BLaER1 (cell line): ENCODE results near the gene OSBP.
A peak's percentile ranks its signal among the peaks of the same experiment; 100 is the strongest.

Experiments used
- H3K27ac ChIP-seq: shearing (Covaris generic); formaldehyde crosslinking; 2 replicates; pipeline ENCODE4 v1.8.1; 2022
- H3K27me3 ChIP-seq: shearing (Covaris generic); formaldehyde crosslinking; 2 replicates; pipeline ENCODE4 v1.8.1; 2022
- H3K36me3 ChIP-seq: shearing (Covaris generic); formaldehyde crosslinking; 2 replicates; pipeline ENCODE4 v1.8.1; 2022
- H3K4me1 ChIP-seq: shearing (Covaris generic); formaldehyde crosslinking; 2 replicates; pipeline ENCODE4 v1.8.1; 2022
- H3K4me2 ChIP-seq: shearing (Covaris generic); formaldehyde crosslinking; 2 replicates; pipeline ENCODE4 v1.8.1; 2022
- H3K4me3 ChIP-seq: shearing (Covaris generic); formaldehyde crosslinking; 2 replicates; pipeline ENCODE4 v1.8.1; 2022
- H3K9ac ChIP-seq: shearing (Covaris generic); formaldehyde crosslinking; 2 replicates; pipeline ENCODE4 v1.8.1; 2022
- H3K9me3 ChIP-seq: shearing (Covaris generic); formaldehyde crosslinking; 2 replicates; pipeline ENCODE4 v1.8.1; 2022
- H4K20me1 ChIP-seq: shearing (Covaris generic); formaldehyde crosslinking; 2 replicates; pipeline ENCODE4 v1.8.1; 2022
- Cebpa-rat ChIP-seq: shearing (Covaris generic); IDR thresholded peaks from 2 replicates; pipeline ENCODE4 v1.8.1; 2022

The OSBP gene

GRCh38 chr11:59615637-59616395 lies at the start of gene OSBP:
Gene OSBP (minus strand): TSS chr11:59615774. CDS start chr11:59615664, 110 bp downstream.
- no peak for TF ChIP-seq Cebpa-rat
- H4K20me1 ChIP-seq = peaks cover 45% of the 10 kb centered on the region
- H3K36me3 ChIP-seq = peaks cover 17% of the 10 kb centered on the region; the same call in 1 of the 2 replicates
- H3K4me2 ChIP-seq = peak within 1 kb of the TSS; percentile 95
- no peaks in the 10 kb centered on the region for H3K9me3 ChIP-seq
- H3K27me3 ChIP-seq = no peaks in the 10 kb centered on the region
- peak within 1 kb of the TSS; percentile 93 for H3K9ac ChIP-seq
- peak within 1 kb of the TSS; percentile 87 for H3K27ac ChIP-seq
- H3K4me3 ChIP-seq = peak within 1 kb of the TSS; percentile 98
- peaks cover 42% of the 10 kb centered on the region for H3K4me1 ChIP-seq

- no peaks in the 10 kb centered on the region for H3K9me3 ChIP-seq
- no peak for TF ChIP-seq Cebpa-rat
- H3K4me3 ChIP-seq = no peak overlapping the region
- H4K20me1 ChIP-seq = peaks cover 72% of the 10 kb centered on the region
- no peaks in the 10 kb centered on the region for H3K4me1 ChIP-seq
- no peaks in the 10 kb centered on the region for H3K27me3 ChIP-seq
- no peak overlapping the region for H3K4me2 ChIP-seq
- no peak overlapping the region for H3K27ac ChIP-seq
- H3K36me3 ChIP-seq = peaks cover 95% of the 10 kb centered on the region
- H3K9ac ChIP-seq = no peak overlapping the region
These were observed 45.0 kb upstream of the OSBP start for GRCh38 chr11:59660621-59661020.

DNA sequence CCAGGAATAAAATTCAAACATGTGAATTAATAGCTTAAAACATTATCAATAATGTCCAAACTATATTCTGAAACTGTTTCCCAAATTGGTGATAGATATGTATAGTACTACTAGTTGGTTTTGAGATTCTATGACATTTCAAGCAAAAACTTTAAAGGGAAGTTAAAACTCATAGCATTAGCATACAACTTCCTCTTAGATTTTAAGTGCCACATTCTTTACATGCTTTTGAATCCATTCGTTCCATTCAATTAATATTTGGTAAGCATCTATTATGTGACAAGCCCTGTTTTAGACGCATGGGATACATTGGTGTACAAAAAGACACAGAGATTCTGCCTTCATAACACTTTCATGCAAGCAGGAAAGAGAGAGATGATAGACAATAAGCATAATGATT lies 44.4 kb upstream of the OSBP start:
- no peak overlapping the region for H3K4me3 ChIP-seq
- peaks cover 95% of the 10 kb centered on the region for H3K36me3 ChIP-seq
- H3K27ac ChIP-seq = no peak overlapping the region
- H4K20me1 ChIP-seq = peaks cover 70% of the 10 kb centered on the region
- no peak for TF ChIP-seq Cebpa-rat
- H3K27me3 ChIP-seq = no peaks in the 10 kb centered on the region
- H3K4me1 ChIP-seq = no peaks in the 10 kb centered on the region
- no peak overlapping the region for H3K4me2 ChIP-seq
- no peaks in the 10 kb centered on the region for H3K9me3 ChIP-seq
- H3K9ac ChIP-seq = no peak overlapping the region

DNA sequence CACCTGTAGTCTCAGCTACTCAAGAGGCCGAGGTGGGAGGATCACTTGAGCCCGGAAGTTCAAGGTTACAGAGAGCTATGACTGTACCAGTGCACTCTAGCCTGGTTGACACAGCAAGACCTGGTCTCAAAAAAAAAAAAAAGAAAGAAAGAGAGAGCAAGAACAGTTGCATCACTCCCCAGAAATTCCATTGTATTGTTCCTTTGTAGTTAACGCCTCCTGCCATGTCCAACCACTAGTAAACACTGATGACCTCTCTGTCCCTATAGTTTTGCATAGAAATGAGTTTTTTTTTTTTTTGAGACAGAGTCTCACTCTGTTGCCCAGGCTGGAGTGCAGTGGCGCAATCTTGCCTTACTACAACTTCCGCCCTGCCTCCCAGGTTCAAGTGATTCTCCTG lies 42.5 kb upstream of the OSBP start:
- no peak for TF ChIP-seq Cebpa-rat
- Histone ChIP-seq H3K27me3 (no peaks in the 10 kb centered on the region), H3K9ac (no peak overlapping the region), H3K4me2 (no peak overlapping the region), H4K20me1 (peaks cover 63% of the 10 kb centered on the region), H3K36me3 (peaks cover 95% of the 10 kb centered on the region), H3K27ac (no peak overlapping the region), H3K4me1 (no peaks in the 10 kb centered on the region), H3K9me3 (no peaks in the 10 kb centered on the region), H3K4me3 (no peak overlapping the region)

DNA sequence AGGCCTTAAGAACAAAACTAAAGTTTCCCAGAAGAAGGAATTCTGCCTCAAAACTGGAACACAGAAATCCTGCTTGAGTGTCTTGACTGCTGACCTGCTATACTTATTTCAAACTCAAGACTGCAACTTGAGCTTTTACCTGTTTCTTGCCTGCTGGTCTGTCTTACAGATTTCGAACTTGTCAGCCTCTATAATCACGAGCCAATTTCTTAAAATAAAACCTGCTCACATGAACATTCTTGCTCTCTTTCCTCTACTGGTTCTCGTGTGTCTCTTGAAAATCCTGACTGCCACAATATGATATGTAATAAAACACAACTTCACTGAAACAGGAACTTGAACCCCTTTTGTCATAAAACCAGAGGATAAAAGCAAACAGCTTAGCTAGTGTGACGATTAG lies 39.3 kb upstream of the OSBP start:
- no peak for TF ChIP-seq Cebpa-rat
- Histone ChIP-seq H3K9me3 (no peaks in the 10 kb centered on the region), H3K4me1 (no peaks in the 10 kb centered on the region), H4K20me1 (peaks cover 35% of the 10 kb centered on the region; the same call in 1 of the 2 replicates), H3K27ac (no peak overlapping the region), H3K9ac (no peak overlapping the region), H3K4me3 (no peak overlapping the region), H3K36me3 (peaks cover 99% of the 10 kb centered on the region), H3K27me3 (no peaks in the 10 kb centered on the region), H3K4me2 (no peak overlapping the region)

GRCh38 chr11:59647245-59647980 lies 31.8 kb upstream of the OSBP start:
- no peak overlapping the region for H3K4me3 ChIP-seq
- H3K9ac ChIP-seq = no peak overlapping the region
- H3K4me1 ChIP-seq = no peaks in the 10 kb centered on the region
- H4K20me1 ChIP-seq = no peaks in the 10 kb centered on the region
- H3K4me2 ChIP-seq = no peak overlapping the region
- H3K27ac ChIP-seq = no peak overlapping the region
- H3K9me3 ChIP-seq = no peaks in the 10 kb centered on the region
- H3K27me3 ChIP-seq = no peaks in the 10 kb centered on the region
- H3K36me3 ChIP-seq = peaks cover 96% of the 10 kb centered on the region
- TF ChIP-seq Cebpa-rat = no peak

DNA sequence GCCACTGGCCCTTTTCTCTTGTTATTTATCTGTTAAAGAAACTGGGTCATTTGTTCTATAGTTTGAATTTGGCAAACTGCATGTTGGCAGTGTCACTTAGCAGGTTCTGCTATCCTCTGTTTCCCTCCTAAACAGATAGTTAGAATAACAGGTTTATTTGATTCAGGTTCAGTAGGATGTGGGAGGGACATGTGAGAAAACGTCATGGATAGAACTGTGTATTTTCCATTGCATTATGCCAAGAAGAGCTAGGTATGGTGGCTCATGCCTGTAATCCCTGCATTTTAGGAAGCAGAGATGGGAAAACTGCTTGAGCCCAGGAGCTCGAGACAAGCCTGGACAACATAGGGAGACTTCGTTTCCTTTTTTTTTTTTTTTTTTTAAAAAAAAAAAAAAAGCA lies 29.0 kb upstream of the OSBP start:
- H3K4me1 ChIP-seq = no peaks in the 10 kb centered on the region
- no peaks in the 10 kb centered on the region for H4K20me1 ChIP-seq
- H3K27me3 ChIP-seq = no peaks in the 10 kb centered on the region
- peaks cover 96% of the 10 kb centered on the region for H3K36me3 ChIP-seq
- no peak overlapping the region for H3K9ac ChIP-seq
- H3K4me2 ChIP-seq = no peak overlapping the region
- H3K4me3 ChIP-seq = no peak overlapping the region
- H3K27ac ChIP-seq = no peak overlapping the region
- no peak for TF ChIP-seq Cebpa-rat
- H3K9me3 ChIP-seq = no peaks in the 10 kb centered on the region

DNA sequence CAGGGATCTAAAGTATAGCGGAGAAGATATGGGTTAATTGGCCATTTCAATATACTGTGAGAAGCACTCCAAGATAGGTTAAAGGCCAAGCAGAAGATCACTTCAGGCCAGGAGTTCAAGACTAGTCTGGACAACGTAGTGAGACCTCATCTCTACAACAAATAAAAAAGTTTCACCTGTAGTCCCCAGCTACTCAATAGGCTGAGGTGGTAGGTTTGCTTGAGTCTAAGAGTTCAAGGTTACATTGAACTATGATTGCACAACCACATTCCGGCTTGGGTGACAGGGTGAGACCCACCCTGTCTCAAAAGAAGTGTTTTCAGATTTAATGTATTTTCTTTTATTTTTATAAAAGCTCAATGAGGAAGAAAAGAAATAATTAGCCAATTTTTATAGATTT lies 27.8 kb upstream of the OSBP start:
- no peaks in the 10 kb centered on the region for H3K27me3 ChIP-seq
- no peak overlapping the region for H3K27ac ChIP-seq
- H3K4me3 ChIP-seq = no peak overlapping the region
- no peaks in the 10 kb centered on the region for H3K9me3 ChIP-seq
- H3K9ac ChIP-seq = no peak overlapping the region
- no peak overlapping the region for H3K4me2 ChIP-seq
- peaks cover 96% of the 10 kb centered on the region for H3K36me3 ChIP-seq
- TF ChIP-seq Cebpa-rat = no peak; the same call in 1 of the 2 replicates
- no peaks in the 10 kb centered on the region for H3K4me1 ChIP-seq
- no peaks in the 10 kb centered on the region for H4K20me1 ChIP-seq

- H3K36me3 ChIP-seq = peaks cover 94% of the 10 kb centered on the region
These were observed 25.6 kb upstream of the OSBP start for GRCh38 chr11:59641156-59641555.

DNA sequence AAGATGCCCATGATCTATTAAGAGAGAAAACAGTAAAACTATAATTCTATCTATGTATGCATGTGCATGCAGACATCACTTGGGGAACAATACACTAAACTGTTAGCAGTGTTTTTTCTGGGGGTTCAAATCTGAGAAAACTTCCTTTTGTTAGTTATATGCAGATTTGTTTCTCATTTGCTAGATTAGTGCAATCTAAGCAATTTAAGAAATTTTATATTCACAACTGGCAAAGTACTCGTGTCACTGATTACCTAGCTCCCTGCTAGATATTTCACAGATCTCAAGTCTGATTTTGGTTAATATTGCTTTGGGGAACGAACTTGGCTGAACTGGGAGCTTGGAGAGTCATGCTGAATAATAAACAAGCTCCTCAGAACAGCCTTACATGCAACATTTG lies 14.9 kb upstream of the OSBP start:
- Histone ChIP-seq H3K4me1 (no peaks in the 10 kb centered on the region), H3K36me3 (peaks cover 29% of the 10 kb centered on the region), H4K20me1 (no peaks in the 10 kb centered on the region), H3K27ac (no peak overlapping the region), H3K4me3 (no peak overlapping the region), H3K27me3 (no peaks in the 10 kb centered on the region), H3K9me3 (no peaks in the 10 kb centered on the region), H3K4me2 (no peak overlapping the region), H3K9ac (no peak overlapping the region)
- TF ChIP-seq Cebpa-rat = no peak

More at GRCh38 chr11:59641156-59641555, 25.6 kb upstream of the OSBP start:
- Histone ChIP-seq H3K4me3 (no peak overlapping the region), H3K9ac (no peak overlapping the region), H3K9me3 (no peaks in the 10 kb centered on the region), H3K27me3 (no peaks in the 10 kb centered on the region), H3K4me2 (no peak overlapping the region), H3K4me1 (no peaks in the 10 kb centered on the region), H3K27ac (no peak overlapping the region), H4K20me1 (no peaks in the 10 kb centered on the region)
- TF ChIP-seq Cebpa-rat = no peak
